Thoracic aorta (tissue), 2 donors: Measurements from ENCODE around the gene PTPRG. TPM values are rescaled to one million over a fixed set of nuclear protein-coding genes. Genes with fewer than 3 reads are reported as not detected.

ENCODE experiments used
- ATAC-seq: fragments of 150-250 bp; one replicate; pipeline ENCODE4 v1.8.0; 2017; ENCODE audit warnings: low read depth; ENCODE audit not compliant: insufficient number of reproducible peaks, low FRiP score
- DNase-seq: peaks from one replicate; pipeline ENCODE4 v3.0.0-alpha.2; 2020; ENCODE audit warnings: low spot score
- H3K27ac ChIP-seq, 2 donors: fragments of 200-600 bp; sonication (generic); 1 replicate in 1 of 2; 2 replicates in 1 of 2; pipeline ENCODE4 v1.5.1; 2016; ENCODE audit warnings: mild to moderate bottlenecking in 2 of 2, moderate library complexity in 2 of 2
- H3K27me3 ChIP-seq: fragments of 200-600 bp; sonication (generic); replicated peaks from 2 replicates; pipeline ENCODE4 v1.6.0; 2016; ENCODE audit warnings: mild to moderate bottlenecking; ENCODE audit not compliant: insufficient read depth
- H3K36me3 ChIP-seq: fragments of 200-600 bp; sonication (generic); one replicate; pipeline ENCODE4 v1.5.1; 2016
- H3K4me1 ChIP-seq, 2 donors: fragments of 200-600 bp; sonication (generic); 1 replicate in 1 of 2; 2 replicates in 1 of 2; pipeline versions ENCODE4 v1.5.1 to v1.6.0; 2016; ENCODE audit warnings: low read depth in 2 of 2, mild to moderate bottlenecking in 1 of 2; ENCODE audit not compliant: control insufficient read depth in 1 of 2
- H3K4me3 ChIP-seq: fragments of 200-600 bp; sonication (generic); 2 replicates; pipeline ENCODE4 v1.5.1; 2016; ENCODE audit warnings: mild to moderate bottlenecking
- H3K9me3 ChIP-seq: fragments of 200-600 bp; sonication (generic); 2 replicates; pipeline ENCODE4 v1.5.1; 2016
- CTCF ChIP-seq: fragments of 200-600 bp; sonication (generic); IDR thresholded peaks from one replicate; pipeline ENCODE4 v1.5.1; 2019; ENCODE audit warnings: antibody characterized with exemption
- total RNA-seq, 2 donors: library from RNA; depleted of rRNA; stranded (reverse); fragments of >200 nt; gene quantifications; one replicate each; pipeline versions ENCODE4 v1.1.0 to v1.2.3, GENCODE V29; 2016

PTPRG gene
- total RNA-seq, 2 donors from 2014 or later, result 154 to 208 TPM

GRCh38 chr3:61924991-61925390 lies 363.6 kb downstream of the PTPRG start:
- no peaks in the 10 kb centered on the region for H3K9me3 ChIP-seq
- H3K27ac ChIP-seq, result peak overlapping the region in 1 of 2 donors; percentile 69
- no peaks in the 10 kb centered on the region for H3K27me3 ChIP-seq
- ATAC-seq (no peak), DNase-seq (no peak)
- peaks cover 27 to 56% of the 10 kb centered on the region in 2 donors for H3K4me1 ChIP-seq
- H3K36me3 ChIP-seq, result no peaks in the 10 kb centered on the region
- no peak overlapping the region for H3K4me3 ChIP-seq
- no peak for TF ChIP-seq CTCF

- no peaks in the 10 kb centered on the region for H3K9me3 ChIP-seq
- ATAC-seq, result peak; percentile 69
- peak overlapping the region; percentile 7 for H3K4me3 ChIP-seq
- no peak for TF ChIP-seq CTCF
- H3K36me3 ChIP-seq, result no peaks in the 10 kb centered on the region
- no peaks in the 10 kb centered on the region for H3K27me3 ChIP-seq
- peak overlapping the region; percentile 34 to 69 for H3K27ac ChIP-seq
- H3K4me1 ChIP-seq, result peaks cover 27 to 56% of the 10 kb centered on the region in 2 donors
- peak; percentile 19 for DNase-seq
These were observed 364.4 kb downstream of the PTPRG start for GRCh38 chr3:61925721-61926120.

GRCh38 chr3:61926923-61927322 lies 365.6 kb downstream of the PTPRG start:
- ATAC-seq, result no peak
- Histone ChIP-seq H3K36me3 (no peaks in the 10 kb centered on the region), H3K9me3 (no peaks in the 10 kb centered on the region), H3K4me3 (peak overlapping the region; percentile 16), H3K4me1 (peaks cover 27 to 56% of the 10 kb centered on the region in 2 donors), H3K27ac (peak overlapping the region; percentile 48 to 62), H3K27me3 (no peaks in the 10 kb centered on the region)
- TF ChIP-seq CTCF, result no peak
- DNase-seq, result no peak

- no peak for ATAC-seq
- Histone ChIP-seq H3K4me3 (peak overlapping the region; percentile 16), H3K4me1 (peaks cover 27 to 59% of the 10 kb centered on the region in 2 donors), H3K9me3 (no peaks in the 10 kb centered on the region), H3K27ac (peak overlapping the region; percentile 48 to 62), H3K36me3 (no peaks in the 10 kb centered on the region), H3K27me3 (no peaks in the 10 kb centered on the region)
- no peak for TF ChIP-seq CTCF
- DNase-seq, result peak; percentile 18
These were observed 366.0 kb downstream of the PTPRG start for GRCh38 chr3:61927332-61927731.

- Histone ChIP-seq H3K36me3 (no peaks in the 10 kb centered on the region), H3K27ac (peak overlapping the region; percentile 48 to 62), H3K27me3 (no peaks in the 10 kb centered on the region), H3K4me1 (peaks cover 27 to 65% of the 10 kb centered on the region in 2 donors), H3K4me3 (no peak overlapping the region), H3K9me3 (no peaks in the 10 kb centered on the region)
- no peak for TF ChIP-seq CTCF
- DNase-seq (no peak), ATAC-seq (no peak)
These were observed 366.7 kb downstream of the PTPRG start for GRCh38 chr3:61928039-61928438.
